OCI-LY1 (cell line): ENCODE results near the gene ACHE.

Experiments
- EZH2 ChIP-seq: fragments of 200-600 bp; sonication (generic), shearing (Covaris generic); IDR thresholded peaks from 2 replicates; pipeline ENCODE4 v1.8.0; 2017; ENCODE audit warnings: borderline replicate concordance, mixed run types, mild to moderate bottlenecking, antibody characterized with exemption, low read length, moderate library complexity, mixed read lengths
- TF ChIP-seq, protein P1 (sequence below): fragments of 200-600 bp; sonication (generic), shearing (Covaris generic); IDR thresholded peaks from 2 replicates; pipeline ENCODE4 v1.5.1; 2017; ENCODE audit warnings: mild to moderate bottlenecking, antibody characterized with exemption, low read length, moderate library complexity, mixed read lengths

DNA sequence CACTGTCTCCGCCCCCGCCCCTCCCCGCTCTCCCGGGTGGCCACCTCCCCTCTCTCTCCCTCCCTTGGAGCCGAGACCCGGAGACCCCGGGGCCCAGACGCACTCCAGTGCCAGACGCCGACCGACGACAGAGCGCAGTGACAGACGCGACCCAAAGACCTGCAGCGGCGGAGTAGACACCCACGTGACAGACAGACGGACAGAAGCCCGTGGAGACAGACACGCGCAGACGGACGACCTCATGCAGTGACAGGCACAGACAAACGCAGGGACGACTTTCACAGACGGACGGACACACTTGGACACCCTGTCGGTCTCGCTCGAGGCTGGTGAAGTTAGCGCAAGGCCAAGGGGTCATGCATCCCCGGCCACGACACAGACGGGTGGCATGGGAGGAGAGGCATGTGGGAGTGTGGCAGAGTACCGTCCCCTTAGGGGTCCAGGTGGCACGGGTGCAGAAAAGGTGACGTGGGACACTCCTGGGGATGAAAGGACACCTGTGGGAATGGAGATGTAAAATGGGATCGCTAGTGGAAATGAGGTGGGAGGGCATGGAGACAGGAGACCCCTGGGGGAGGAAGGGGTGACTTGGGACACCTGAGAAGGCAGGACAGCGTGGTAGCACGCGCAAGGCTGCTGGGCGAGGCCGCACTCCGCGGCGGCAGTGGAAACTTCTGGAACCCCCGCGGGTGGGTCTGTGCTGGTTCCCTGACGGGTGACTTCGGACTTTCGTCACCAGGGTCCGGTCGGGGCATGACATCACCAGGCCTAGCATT, 456 bp upstream of the ACHE start:
- TF ChIP-seq, protein P1, sequence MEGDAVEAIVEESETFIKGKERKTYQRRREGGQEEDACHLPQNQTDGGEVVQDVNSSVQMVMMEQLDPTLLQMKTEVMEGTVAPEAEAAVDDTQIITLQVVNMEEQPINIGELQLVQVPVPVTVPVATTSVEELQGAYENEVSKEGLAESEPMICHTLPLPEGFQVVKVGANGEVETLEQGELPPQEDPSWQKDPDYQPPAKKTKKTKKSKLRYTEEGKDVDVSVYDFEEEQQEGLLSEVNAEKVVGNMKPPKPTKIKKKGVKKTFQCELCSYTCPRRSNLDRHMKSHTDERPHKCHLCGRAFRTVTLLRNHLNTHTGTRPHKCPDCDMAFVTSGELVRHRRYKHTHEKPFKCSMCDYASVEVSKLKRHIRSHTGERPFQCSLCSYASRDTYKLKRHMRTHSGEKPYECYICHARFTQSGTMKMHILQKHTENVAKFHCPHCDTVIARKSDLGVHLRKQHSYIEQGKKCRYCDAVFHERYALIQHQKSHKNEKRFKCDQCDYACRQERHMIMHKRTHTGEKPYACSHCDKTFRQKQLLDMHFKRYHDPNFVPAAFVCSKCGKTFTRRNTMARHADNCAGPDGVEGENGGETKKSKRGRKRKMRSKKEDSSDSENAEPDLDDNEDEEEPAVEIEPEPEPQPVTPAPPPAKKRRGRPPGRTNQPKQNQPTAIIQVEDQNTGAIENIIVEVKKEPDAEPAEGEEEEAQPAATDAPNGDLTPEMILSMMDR: no peak
- peak; percentile 91; the same call in 1 of the 2 replicates for TF ChIP-seq EZH2
